ENCODE results near the gene ARID5B.

ARID5B gene

GRCh38 chr10:61943674-61944378 is 42.3 kb downstream of the ARID5B start:
- DNase-seq, result no peak

GRCh38 chr10:61944410-61945147 is 43.1 kb downstream of the ARID5B start:
- DNase-seq, result no peak

GRCh38 chr10:61949687-61950086 is 48.2 kb downstream of the ARID5B start:
- no peak for DNase-seq

- no peak for DNase-seq
These were observed 49.1 kb downstream of the ARID5B start for GRCh38 chr10:61950449-61951143.

GRCh38 chr10:61951144-61951483 is 49.6 kb downstream of the ARID5B start:
- DNase-seq, result no peak

- no peak for DNase-seq
These were observed 50.7 kb downstream of the ARID5B start for GRCh38 chr10:61952028-61952674.

GRCh38 chr10:61953183-61953582 is 51.7 kb downstream of the ARID5B start:
- DNase-seq, result no peak

GRCh38 chr10:61957806-61958205 is 56.3 kb downstream of the ARID5B start:
- no peak for DNase-seq

- no peak for DNase-seq
These were observed 56.8 kb downstream of the ARID5B start for GRCh38 chr10:61958311-61958710.

GRCh38 chr10:61958805-61959204 is 57.3 kb downstream of the ARID5B start:
- DNase-seq, result no peak

GRCh38 chr10:61959814-61960213 is 58.3 kb downstream of the ARID5B start:
- no peak for DNase-seq

GRCh38 chr10:61960396-61961120 is 59.1 kb downstream of the ARID5B start:
- DNase-seq, result no peak

- DNase-seq, result no peak
These were observed 59.8 kb downstream of the ARID5B start for GRCh38 chr10:61961278-61961677.

- no peak for DNase-seq
These were observed 61.5 kb downstream of the ARID5B start for GRCh38 chr10:61962971-61963370.

GRCh38 chr10:61963669-61964058 is 62.2 kb downstream of the ARID5B start:
- no peak for DNase-seq

GRCh38 chr10:61964059-61964709 is 62.7 kb downstream of the ARID5B start:
- DNase-seq, result no peak

GRCh38 chr10:61964949-61965702 is 63.6 kb downstream of the ARID5B start:
- DNase-seq, result no peak

GRCh38 chr10:61965703-61966395 is 64.3 kb downstream of the ARID5B start:
- no peak for DNase-seq

- no peak for DNase-seq
These were observed 65.8 kb downstream of the ARID5B start for GRCh38 chr10:61967298-61967697.

GRCh38 chr10:61970182-61971002 is 68.9 kb downstream of the ARID5B start:
- DNase-seq, result no peak
